MCF 10A (cell line): ENCODE results near the gene ZNF662. TPM values are rescaled to one million over a fixed set of nuclear protein-coding genes. Genes with fewer than 3 reads are reported as not detected.

Source experiments
- BruUV-seq: library from RNA; stranded (reverse); fragments of 400-500 nt; replicated peaks from 2 replicates; lab custom pipeline; 2021; lab: Mats Ljungman, UMichigan
- CTCF ChIA-PET: fragments of 300-600 bp; sonication (Branson Sonifier 250); formaldehyde crosslinking; extraction: SDS; loops from one replicate; lab custom pipeline; 2021; ENCODE audit warnings: antibody characterized with exemption, inconsistent platforms; lab: Yijun Ruan, JAX
- POLR2A ChIA-PET: fragments of 300-600, 350-650 bp; sonication (Branson Sonifier 250); formaldehyde crosslinking; extraction: SDS; loops from one replicate; lab custom pipeline; 2020; ENCODE audit warnings: antibody characterized with exemption, inconsistent platforms; lab: Yijun Ruan, JAX
- DNase-seq: peaks from one replicate; pipeline ENCODE4 v3.0.0-alpha.2; 2018; ENCODE audit not compliant: unreplicated experiment
- H3K27ac Mint-ChIP-seq: one replicate; pipeline ENCODE4 v1.8.0; 2022; ENCODE audit warnings: mild to moderate bottlenecking, low read depth, mixed read lengths; ENCODE audit not compliant: unreplicated experiment
- H3K27me3 Mint-ChIP-seq: one replicate; pipeline ENCODE4 v1.8.0; 2022; ENCODE audit warnings: mixed read lengths; ENCODE audit not compliant: insufficient read depth, unreplicated experiment
- H3K36me3 Mint-ChIP-seq: one replicate; pipeline ENCODE4 v1.8.0; 2022; ENCODE audit warnings: mild to moderate bottlenecking, moderate library complexity, mixed read lengths; ENCODE audit not compliant: insufficient read depth, unreplicated experiment
- H3K4me1 Mint-ChIP-seq: one replicate; pipeline ENCODE4 v1.8.0; 2022; ENCODE audit warnings: mixed read lengths; ENCODE audit not compliant: insufficient read depth, unreplicated experiment
- H3K4me3 Mint-ChIP-seq: one replicate; pipeline ENCODE4 v1.8.0; 2022; ENCODE audit warnings: mild to moderate bottlenecking, moderate library complexity, mixed read lengths; ENCODE audit not compliant: unreplicated experiment
- H3K9me3 Mint-ChIP-seq: one replicate; pipeline ENCODE4 v1.8.0; 2022; ENCODE audit warnings: mixed read lengths; ENCODE audit not compliant: unreplicated experiment
- intact Hi-C: fragments of 100-400 bp; cut with micrococcal nuclease; formaldehyde crosslinking; loops from 2 replicates; pipeline ENCODE4 v1.14.1; 2022
- total RNA-seq: library from RNA; stranded (reverse); gene quantifications from 2 replicates; pipeline ENCODE4 v1.2.3, GENCODE V29; 2022
- TF ChIP-seq, protein P1 (sequence below): fragments of 200-600 bp; IDR thresholded peaks from one replicate; pipeline ENCODE4 v1.8.0; 2022; ENCODE audit warnings: antibody characterized with exemption, mild to moderate bottlenecking; ENCODE audit not compliant: unreplicated experiment

ZNF662 gene
- total RNA-seq, 1 experiment from 2014 or later = not detected

GRCh38 chr3:42934910-42935309 is 29.0 kb downstream of the ZNF662 start:
- TF ChIP-seq, protein P1, sequence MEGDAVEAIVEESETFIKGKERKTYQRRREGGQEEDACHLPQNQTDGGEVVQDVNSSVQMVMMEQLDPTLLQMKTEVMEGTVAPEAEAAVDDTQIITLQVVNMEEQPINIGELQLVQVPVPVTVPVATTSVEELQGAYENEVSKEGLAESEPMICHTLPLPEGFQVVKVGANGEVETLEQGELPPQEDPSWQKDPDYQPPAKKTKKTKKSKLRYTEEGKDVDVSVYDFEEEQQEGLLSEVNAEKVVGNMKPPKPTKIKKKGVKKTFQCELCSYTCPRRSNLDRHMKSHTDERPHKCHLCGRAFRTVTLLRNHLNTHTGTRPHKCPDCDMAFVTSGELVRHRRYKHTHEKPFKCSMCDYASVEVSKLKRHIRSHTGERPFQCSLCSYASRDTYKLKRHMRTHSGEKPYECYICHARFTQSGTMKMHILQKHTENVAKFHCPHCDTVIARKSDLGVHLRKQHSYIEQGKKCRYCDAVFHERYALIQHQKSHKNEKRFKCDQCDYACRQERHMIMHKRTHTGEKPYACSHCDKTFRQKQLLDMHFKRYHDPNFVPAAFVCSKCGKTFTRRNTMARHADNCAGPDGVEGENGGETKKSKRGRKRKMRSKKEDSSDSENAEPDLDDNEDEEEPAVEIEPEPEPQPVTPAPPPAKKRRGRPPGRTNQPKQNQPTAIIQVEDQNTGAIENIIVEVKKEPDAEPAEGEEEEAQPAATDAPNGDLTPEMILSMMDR = no peak
- ChIA-PET POLR2A (no interaction called here), CTCF (no interaction called here)
- no TSS peak for BruUV-seq
- Mint-ChIP-seq H3K36me3 (peaks cover 6% of the 10 kb centered on the region), H3K27ac (no peak overlapping the region), H3K4me3 (no peak overlapping the region), H3K9me3 (no peaks in the 10 kb centered on the region), H3K27me3 (no peaks in the 10 kb centered on the region), H3K4me1 (no peaks in the 10 kb centered on the region)
- intact Hi-C loops = no loop called here
- no peak for DNase-seq

GRCh38 chr3:42935472-42935871 is 29.5 kb downstream of the ZNF662 start:
- TF ChIP-seq, protein P1 = no peak
- POLR2A ChIA-PET = no interaction called here
- Mint-ChIP-seq H3K27ac (no peak overlapping the region), H3K27me3 (no peaks in the 10 kb centered on the region), H3K36me3 (peaks cover 6% of the 10 kb centered on the region), H3K9me3 (no peaks in the 10 kb centered on the region), H3K4me3 (no peak overlapping the region), H3K4me1 (no peaks in the 10 kb centered on the region)
- DNase-seq = no peak
- intact Hi-C loops = no loop called here
- BruUV-seq = no TSS peak
- CTCF ChIA-PET = interaction anchor here (0.5 to 0.6 kb wide), 2 partner anchors 18 to 1692 kb away, joined by 3 read pairs; no protein-coding TSS in a partner anchor

GRCh38 chr3:42936157-42936981 is 30.4 kb downstream of the ZNF662 start:
- TF ChIP-seq, protein P1 = no peak
- BruUV-seq = no TSS peak
- no peaks in the 10 kb centered on the region for H3K9me3 Mint-ChIP-seq
- CTCF ChIA-PET = interaction anchor here (0.5 kb wide), 1 partner anchor 1691 kb away, joined by 3 read pairs; no protein-coding TSS in a partner anchor
- intact Hi-C loops = no loop called here
- H3K27me3 Mint-ChIP-seq = peaks cover under 1% of the 10 kb centered on the region
- H3K27ac Mint-ChIP-seq = no peak overlapping the region
- DNase-seq = no peak
- H3K4me3 Mint-ChIP-seq = no peak overlapping the region
- no peaks in the 10 kb centered on the region for H3K4me1 Mint-ChIP-seq
- POLR2A ChIA-PET = no interaction called here
- H3K36me3 Mint-ChIP-seq = peaks cover 6% of the 10 kb centered on the region

DNA sequence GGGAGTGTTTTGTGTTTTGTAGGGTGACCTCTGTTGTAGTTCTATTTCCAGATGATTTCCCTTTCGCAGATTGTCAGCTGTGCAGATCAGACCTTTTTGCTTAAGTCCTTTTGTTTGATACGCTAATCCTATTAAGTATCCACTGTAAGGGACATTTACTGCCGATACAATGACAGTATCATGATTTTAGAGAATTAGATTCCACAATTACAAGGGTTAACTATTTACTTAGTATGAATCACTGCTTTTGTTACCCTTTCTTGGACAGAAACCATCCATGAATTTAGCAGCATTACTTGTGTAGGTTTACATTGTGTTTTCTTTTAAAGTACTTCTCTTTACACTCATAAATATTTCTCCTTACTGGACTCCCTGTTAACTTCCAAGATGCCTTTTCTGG is 31.4 kb downstream of the ZNF662 start:
- Mint-ChIP-seq H3K4me3 (no peak overlapping the region), H3K27ac (no peak overlapping the region), H3K27me3 (peaks cover 10% of the 10 kb centered on the region), H3K36me3 (peaks cover 6% of the 10 kb centered on the region), H3K9me3 (no peaks in the 10 kb centered on the region), H3K4me1 (no peaks in the 10 kb centered on the region)
- TF ChIP-seq, protein P1 = no peak
- ChIA-PET POLR2A (no interaction called here), CTCF (no interaction called here)
- DNase-seq = no peak
- intact Hi-C loops = no loop called here
- no TSS peak for BruUV-seq
